Measurements from ENCODE around the gene SYTL1.
A peak's percentile ranks its signal among the peaks of the same experiment; 100 is the strongest.

Gene SYTL1

GRCh38 chr1:27302612-27303011 is 39.2 kb upstream of the SYTL1 start:
- H3K27ac ChIP-seq, result no peak overlapping the region
- no peak for DNase-seq (ENCODE audit: low spot score)
- ChIA-PET POLR2A (ENCODE audit: low non-redundant PET) (interaction anchor here (0.5 to 0.6 kb wide), 2 partner anchors 13 to 306 kb away, joined by 4 to 7 read pairs; no protein-coding TSS in a partner anchor), CTCF (interaction anchor here (0.5 to 4.5 kb wide), 3 partner anchors 55 to 302 kb away, joined by 3 to 45 read pairs (median 21); no protein-coding TSS in a partner anchor)
- TF ChIP-seq CTCF (conservative IDR thresholded peaks at IDR 0.05; ENCODE audit: low read depth), result no peak

- CTCF ChIA-PET, result no interaction called here
- no peak overlapping the region for H3K27ac ChIP-seq
- POLR2A ChIA-PET (ENCODE audit: low non-redundant PET), result interaction anchor here (0.7 kb wide), 1 partner anchor 26 kb away, joined by 3 read pairs; no protein-coding TSS in a partner anchor
- no peak for TF ChIP-seq CTCF (conservative IDR thresholded peaks at IDR 0.05; ENCODE audit: low read depth)
- DNase-seq (ENCODE audit: low spot score), result no peak
Measured at GRCh38 chr1:27303509-27303908, 38.3 kb upstream of the SYTL1 start.

GRCh38 chr1:27306071-27306470 is 35.8 kb upstream of the SYTL1 start:
- POLR2A ChIA-PET (ENCODE audit: low non-redundant PET), result no interaction called here
- DNase-seq (ENCODE audit: low spot score), result no peak
- CTCF ChIA-PET, result interaction anchor here (0.7 to 1.0 kb wide), 2 partner anchors 9 to 323 kb away, joined by 4 to 7 read pairs; no protein-coding TSS in a partner anchor
- H3K27ac ChIP-seq, result 0 out of 2 replicates have a peak overlapping the region, but pooled peaks have one; percentile 36
- no peak for TF ChIP-seq CTCF (conservative IDR thresholded peaks at IDR 0.05; ENCODE audit: low read depth)

GRCh38 chr1:27306892-27307761 is 34.7 kb upstream of the SYTL1 start:
- CTCF ChIA-PET, result interaction anchor here (0.7 to 1.0 kb wide), 2 partner anchors 10 to 262 kb away, joined by 3 to 7 read pairs; no protein-coding TSS in a partner anchor
- no peak for DNase-seq (ENCODE audit: low spot score)
- POLR2A ChIA-PET (ENCODE audit: low non-redundant PET), result no interaction called here
- TF ChIP-seq CTCF (conservative IDR thresholded peaks at IDR 0.05; ENCODE audit: low read depth), result no peak
- peak overlapping the region; percentile 36 for H3K27ac ChIP-seq

- no peak for DNase-seq (ENCODE audit: low spot score)
- H3K27ac ChIP-seq, result peak overlapping the region; percentile 36; the same call in 1 of the 2 replicates
- CTCF ChIA-PET, result interaction anchor here (0.9 kb wide), 1 partner anchor 24 kb away, joined by 5 read pairs; no protein-coding TSS in a partner anchor
- POLR2A ChIA-PET (ENCODE audit: low non-redundant PET), result no interaction called here
- no peak for TF ChIP-seq CTCF (conservative IDR thresholded peaks at IDR 0.05; ENCODE audit: low read depth)
Measured at GRCh38 chr1:27307874-27308598, 33.8 kb upstream of the SYTL1 start.

- ChIA-PET CTCF (interaction anchor here (0.6 kb wide), 2 partner anchors 45 to 217 kb away, joined by 4 to 5 read pairs; no protein-coding TSS in a partner anchor), POLR2A (ENCODE audit: low non-redundant PET) (no interaction called here)
- no peak for DNase-seq (ENCODE audit: low spot score)
- no peak overlapping the region for H3K27ac ChIP-seq
- TF ChIP-seq CTCF (conservative IDR thresholded peaks at IDR 0.05; ENCODE audit: low read depth), result no peak
Measured at GRCh38 chr1:27314169-27314568, 27.7 kb upstream of the SYTL1 start.

All from RWPE1 (cell line).